ENCODE data around the gene SUGP1.

The SUGP1 gene

DNA sequence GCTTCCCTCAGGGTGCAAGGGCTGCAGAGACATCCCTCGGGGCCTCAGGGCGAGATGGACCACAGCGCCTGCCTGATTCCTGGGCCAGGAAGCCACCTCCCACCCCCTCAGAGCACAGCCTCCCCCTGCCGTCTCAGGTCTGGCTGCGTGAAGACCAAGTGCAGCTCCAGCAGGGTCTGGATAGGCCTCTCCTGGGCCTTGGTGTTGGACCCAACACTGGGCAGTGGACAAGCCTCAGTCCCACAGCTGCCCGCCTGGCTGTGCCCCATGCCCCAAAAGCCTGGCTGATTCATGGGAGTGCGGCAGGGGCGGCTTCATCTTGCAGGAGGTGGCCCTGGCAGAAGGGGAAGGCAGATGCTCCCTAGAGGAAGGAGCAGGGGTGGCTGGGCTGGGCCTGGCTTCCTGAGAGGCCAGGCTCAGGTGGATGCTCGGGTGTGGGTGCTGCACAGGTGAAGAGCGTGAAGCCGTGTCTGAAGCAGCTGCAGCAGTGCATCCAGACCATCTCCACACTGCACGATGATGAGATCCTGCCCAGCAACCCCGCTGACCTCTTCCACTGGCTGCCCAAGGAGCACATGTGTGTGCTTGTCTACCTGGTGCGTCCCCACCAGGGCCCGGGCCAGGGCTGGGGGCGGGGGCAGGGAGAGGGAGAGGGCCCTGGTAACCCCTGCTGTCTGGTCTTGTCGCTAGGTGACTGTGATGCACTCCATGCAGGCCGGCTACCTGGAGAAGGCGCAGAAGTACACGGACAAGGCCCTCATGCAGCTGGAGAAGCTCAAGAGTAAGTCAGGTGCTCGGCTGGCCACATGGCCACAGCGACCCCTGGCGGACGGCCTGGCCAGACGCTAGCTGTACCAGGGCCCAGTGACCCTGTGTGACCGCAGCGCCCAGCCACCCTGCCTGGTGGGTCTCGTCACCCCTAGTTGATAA is 22.0 kb upstream of the SUGP1 start:
- no peak for DNase-seq (ENCODE audit: low spot score)

DNA sequence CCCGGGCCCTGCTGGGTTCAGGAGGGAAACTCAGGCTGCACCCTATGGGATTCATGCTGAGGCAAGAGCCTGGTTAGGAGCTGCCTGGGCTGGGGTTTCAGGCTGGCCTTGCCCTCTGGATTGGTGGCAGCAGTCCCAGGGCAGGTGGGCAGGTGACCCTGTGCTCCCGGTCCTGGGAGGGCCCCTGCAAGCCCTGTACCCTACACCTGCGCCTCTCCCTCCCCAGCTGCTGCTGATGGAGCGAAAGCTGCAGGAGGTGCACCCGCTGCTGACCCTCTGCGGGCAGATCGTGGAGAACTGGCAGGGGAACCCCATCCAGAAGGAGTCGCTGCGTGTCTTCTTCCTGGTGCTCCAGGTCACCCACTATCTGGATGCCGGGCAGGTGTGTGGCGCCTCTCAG is 20.7 kb upstream of the SUGP1 start:
- DNase-seq (ENCODE audit: low spot score): no peak

DNA sequence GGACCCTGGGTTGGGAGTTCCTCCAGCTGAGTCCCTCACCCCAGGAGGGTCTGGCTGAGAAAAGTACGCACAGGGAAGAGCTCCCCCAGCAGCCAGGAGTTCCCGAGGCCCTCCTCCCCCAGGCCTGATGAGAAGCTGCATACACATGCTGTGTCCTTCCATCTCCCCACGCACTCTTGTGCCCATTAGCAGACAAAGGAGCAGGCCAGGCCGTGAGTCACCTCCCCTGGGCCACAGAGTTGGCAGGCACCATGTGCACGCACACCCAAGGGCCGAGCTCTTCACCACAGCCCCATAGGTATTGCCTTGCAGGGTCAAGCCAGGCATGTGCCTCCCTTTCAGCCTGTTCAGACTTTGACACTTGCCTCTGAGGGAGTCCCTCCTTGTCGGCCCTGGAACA is 17.8 kb upstream of the SUGP1 start:
- no peak for DNase-seq (ENCODE audit: low spot score)

DNA sequence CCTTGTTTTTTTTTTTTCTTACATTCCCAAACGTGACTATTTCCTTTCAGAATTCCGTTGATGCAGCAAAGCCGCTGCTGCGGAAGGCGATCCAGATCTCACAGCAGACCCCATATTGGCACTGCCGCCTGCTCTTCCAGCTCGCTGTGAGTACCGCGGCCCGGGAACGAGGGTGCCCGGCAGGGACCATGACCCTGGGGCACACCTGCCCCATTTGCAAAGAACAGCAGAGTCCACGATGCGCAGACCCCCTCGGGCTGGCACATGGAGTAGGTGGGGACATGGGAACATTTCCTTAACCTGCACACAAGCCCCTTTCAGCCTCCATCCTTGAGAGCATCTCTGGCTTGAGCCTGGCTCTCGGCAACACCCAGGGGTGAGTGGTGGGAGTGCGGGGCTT is 16.8 kb upstream of the SUGP1 start:
- no peak for DNase-seq (ENCODE audit: low spot score)

DNA sequence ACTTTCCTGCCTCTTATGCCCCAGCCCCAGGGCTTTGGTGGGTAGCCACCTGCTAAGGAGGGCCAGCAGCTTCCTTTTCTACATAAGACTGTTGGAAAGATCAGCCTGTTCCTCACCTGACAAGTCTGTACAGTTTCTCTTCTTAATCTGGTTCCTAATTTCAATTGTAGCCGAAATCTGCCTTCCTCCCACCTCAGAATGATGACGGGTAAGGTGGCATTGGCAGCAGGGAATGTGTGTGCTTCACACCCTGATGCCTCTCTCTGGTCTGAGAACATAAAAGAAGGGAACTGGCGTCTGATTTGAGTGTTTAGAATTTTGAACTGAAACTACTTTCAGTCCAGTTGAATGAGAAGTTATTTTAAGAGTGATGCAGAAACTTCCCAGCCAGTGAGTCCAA is 16.3 kb upstream of the SUGP1 start:
- DNase-seq (ENCODE audit: low spot score): no peak

DNA sequence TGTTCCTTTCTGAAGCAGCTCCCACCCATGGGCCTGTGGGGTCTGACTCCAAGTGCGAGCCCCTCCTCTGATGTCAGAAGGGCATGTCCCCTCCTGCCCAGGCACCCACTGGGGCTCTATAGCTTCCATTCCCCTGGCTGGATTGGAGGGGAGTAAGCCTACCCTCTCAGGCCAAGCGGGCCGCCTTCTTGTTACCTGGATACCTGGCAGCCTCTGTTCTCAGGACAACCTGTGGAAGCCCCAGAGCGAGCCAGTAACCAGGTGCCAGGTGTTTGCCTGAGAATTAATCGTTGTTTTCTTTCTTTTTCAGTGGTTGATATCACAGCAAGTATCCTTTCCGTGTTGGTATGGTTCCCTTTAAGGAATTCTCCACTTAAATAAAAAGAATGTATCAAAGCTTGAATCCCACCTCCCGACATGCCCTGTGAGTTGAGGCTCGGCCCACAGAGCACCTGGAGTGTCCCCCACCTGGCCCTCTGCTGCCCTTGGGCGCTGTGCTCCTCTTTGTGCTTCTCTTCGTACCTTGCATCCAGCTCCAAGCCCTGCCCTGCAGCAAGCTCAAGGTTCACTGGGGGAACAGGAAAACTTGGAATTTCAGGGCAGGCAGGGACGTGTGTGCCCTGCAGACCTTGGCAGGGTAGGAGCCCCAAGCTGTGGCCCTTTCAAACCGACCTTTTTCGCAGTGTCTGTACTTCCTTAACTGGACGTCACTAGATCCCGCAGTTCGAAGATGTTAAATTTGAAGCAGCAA is 15.3 kb upstream of the SUGP1 start:
- DNase-seq (ENCODE audit: low spot score): no peak

DNA sequence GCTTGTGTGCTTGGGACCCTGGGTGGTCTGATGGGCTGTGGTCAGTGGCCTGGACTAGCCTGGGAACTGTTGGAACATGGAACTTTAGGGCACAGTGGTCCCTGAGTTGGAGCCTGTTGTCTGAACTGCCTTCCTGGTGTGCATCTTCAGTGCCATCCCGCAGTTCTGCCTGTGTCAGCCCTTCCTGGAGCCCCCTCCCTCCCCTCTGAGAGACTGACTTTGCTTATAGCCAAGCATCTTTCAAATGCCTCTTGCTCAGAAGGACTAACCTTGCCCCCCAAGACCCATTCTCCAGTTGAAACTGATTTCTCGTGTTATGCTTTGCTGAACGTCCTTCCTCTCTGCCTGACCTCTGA is 14.7 kb upstream of the SUGP1 start:
- no peak for DNase-seq (ENCODE audit: low spot score)

DNA sequence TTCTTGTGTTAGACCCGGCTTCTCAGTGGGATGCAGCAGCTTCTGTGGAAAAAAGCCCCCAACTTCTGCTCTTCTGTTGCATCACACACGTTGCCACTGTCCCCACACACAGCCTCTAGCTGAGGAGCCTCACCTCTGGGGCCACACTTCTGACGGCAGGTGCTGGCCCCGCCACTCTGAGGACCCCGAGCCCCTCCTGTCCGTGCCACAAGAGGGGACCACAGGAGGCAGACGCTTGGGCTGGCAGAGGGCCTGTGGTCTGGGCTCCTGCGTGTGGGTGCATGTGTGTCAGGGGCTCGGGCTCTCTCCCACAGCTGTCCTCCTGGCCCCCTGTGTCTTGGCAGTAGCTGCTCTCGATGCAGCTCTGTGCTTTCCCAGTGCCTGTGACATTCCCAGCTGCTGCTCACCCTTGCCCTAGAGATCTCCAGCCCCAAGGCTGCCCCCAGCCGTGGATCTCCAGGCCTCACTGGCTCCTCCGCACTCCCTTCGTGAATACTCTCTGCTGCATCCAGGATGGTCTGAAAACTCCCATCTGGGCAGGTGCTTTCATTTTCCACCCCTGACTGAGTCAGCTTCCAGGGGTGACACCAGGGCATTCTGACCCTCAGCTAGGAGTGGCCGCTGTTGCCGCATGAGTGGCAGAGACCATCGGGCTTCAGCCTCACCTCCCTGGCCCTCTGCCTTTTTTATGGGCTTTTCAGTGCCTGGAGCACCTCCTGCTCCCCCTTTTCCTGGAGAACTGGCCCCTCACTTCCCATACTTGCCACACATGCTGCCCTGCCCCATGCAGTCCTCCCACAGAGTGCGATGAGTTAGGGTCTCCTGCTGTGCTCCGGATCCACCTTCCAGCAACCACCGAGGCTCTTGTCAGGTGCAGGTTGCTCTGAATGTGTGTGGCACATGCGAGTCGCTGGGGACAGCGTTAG is 14.0 kb upstream of the SUGP1 start:
- no peak for DNase-seq (ENCODE audit: low spot score)

DNA sequence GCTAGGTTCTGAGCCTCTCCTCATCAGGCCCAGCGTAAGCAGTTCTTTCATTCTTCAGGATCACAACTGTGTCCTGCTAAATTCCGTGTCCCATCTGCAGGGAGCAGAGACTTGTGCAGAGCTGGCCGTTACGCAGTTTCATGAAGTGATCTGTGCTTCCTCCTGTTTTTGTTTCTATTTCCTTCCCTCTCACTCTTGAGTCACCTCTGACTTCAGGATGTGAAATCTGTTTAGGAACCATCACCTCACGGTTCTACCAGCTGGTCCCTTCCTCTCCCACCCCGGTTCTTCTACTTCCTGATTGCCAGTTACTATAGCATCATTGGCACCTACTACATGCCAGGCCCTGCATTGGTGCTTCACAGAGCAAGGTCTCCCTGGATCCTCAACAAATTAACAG is 8.8 kb upstream of the SUGP1 start:
- no peak for DNase-seq (ENCODE audit: low spot score)

DNA sequence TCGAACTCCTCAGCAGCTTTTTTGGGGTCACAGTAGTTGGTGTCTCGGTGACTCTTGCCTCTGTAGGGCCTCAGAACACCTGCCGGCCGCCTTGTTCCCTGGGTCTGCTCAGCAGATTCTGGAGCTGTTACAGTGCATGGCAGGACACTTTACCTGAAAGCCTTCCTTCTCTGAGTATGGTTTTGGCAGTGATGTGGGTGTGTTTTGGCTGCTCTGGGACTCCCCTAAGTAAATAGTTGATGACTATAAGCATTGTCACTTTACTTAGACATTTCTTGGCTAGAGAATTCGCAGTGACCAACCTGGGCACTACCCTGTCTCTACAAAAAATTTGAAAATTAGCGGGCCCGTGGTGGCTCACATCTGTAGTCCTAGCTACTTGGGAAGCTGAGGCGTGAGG is 7.4 kb upstream of the SUGP1 start:
- DNase-seq (ENCODE audit: low spot score): no peak

DNA sequence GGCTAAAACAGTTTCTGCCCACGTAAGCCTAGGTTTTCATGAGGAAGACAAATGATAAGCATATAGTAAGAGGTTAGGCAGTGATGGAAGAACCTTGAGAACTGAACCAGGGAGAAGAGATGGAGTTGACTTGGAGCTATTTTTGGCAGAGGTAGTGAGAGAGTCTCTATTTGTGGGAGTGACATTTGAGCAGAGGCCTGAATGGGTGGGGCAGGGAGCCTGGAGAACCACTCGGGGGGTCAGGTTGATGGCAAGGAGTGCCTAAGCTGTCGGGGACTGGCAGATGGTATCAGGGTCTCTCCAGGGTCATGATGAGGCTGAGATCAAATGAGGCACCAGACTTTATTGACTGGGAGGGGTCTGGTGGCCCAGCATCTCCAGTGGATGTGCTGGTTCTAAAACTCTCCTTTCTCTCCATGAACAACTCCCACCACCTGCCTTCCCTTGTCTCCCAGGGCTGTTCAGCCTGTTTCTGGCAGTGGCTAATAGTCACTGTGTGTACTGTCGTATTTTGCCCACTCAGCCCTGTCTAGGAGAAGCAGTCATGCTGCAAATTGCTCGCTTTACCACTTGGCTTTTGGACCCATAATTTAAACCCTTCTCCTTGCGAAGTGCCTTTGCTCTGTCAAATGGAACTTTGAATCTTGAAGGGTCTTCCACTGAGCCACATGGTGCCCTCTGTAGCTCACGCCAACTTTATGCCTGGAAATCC is 3.9 kb upstream of the SUGP1 start:
- no peak for DNase-seq (ENCODE audit: low spot score)

DNA sequence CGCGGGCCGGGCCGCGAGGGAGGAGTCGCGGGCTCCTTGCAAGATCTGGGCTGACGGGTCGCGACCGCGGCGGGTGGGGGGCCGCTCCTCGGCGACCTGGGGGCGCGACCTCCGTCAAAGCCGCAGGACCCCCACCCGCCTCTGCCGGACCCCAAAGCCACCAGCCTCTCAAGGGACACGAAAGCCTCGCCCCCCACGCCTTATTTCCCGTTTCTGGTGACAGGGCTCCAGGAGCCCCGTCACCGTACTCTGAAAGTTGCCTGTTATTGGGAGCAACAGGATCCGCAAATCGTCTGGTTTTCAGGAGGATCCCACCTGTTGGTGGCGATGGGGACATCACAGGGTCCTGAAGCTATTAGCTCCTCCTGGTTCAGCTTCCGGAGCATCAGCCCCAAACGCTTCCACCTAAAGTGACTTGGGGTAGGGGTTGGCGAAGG is 850 bp upstream of the SUGP1 start:
- no peak for DNase-seq (ENCODE audit: low spot score)

DNA sequence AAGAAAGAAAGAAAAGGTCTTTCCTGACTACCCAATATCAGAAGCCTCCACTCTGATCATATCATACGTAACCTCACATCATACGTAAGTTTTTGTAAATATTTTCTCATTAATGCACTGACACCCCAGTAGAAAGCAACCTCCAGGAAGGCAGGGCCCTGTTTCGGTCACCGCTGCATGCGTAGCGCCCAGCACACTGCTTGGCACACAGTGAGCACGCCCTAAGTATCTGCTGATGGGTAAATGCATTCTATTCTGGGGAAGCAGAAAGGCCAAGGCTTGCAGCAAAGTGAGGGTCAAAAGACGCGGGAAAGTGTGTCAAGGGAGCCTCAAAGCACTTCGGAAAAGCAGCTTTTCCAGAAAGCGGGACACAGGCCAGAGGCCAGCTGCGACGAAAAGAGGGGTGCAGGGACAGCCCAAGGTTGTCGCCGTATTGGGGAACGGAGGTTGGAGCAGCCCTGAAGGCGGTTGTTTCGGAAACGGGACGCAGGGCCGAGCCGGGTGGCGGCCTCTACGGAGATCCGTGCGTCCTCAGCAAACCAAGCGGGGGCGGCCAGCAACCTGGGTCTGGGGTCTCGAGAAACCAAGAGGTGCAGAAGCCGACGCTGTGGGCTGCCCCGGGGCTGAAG is 463 bp downstream of the SUGP1 start:
- DNase-seq (ENCODE audit: low spot score): no peak

DNA sequence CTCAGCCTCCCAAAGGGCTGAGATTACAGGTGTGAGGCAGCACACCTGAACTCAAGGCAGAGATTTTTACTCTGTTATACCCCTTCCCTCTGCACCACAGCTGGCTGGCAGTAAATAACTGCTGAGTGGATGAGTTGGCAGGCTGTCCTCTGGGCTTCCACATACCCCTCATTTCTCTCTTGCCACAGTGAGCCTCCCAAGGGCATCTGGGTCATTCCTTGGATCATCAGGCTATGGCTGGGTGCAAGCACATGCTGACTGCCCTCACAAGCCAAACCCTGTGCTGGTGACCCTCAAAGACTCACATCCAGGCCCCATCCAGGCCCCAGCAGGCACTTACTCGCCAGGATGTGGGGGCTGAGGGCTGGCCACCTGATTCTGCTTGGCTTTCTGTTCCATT is 4.2 kb downstream of the SUGP1 start:
- DNase-seq (ENCODE audit: low spot score): no peak

DNA sequence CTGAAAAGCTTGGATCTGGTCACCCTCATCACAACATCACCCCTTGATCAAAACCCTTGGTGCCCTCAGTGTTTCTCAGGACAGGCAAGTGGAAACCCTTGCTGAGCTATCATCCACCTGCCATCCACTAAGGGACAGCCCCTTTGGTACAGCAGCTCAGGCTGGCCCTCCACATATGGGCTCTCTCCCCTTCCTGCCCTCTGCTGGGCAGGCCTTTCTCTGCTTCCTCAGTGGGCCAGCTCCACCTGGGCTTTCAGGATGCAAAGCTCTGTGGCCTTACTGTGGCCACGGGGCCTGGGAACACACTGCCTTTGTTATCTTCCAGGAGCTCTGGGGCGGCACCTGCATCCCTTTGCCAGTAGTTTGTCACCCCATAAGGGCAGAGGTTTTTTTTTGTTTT is 4.9 kb downstream of the SUGP1 start:
- DNase-seq (ENCODE audit: low spot score): no peak

DNA sequence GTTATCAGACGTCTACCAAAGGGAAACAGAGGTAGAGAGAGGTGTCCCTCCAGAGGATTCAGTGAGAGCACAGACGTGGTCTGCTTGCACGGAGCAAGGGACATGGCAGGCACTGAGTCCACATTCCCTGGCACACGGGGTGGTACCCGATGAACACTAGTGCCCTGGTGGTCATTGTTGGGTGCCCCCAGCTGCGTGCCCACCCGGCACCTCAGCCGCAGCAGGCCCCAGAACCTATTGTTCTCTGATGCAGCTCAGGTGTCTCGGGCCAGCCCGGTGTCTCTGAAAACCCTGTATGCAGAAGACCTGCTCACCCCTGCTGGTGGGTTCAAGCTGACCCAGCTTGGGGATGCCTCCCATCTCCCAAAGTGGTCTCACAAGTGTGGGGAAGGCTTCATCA is 11.9 kb downstream of the SUGP1 start:
- DNase-seq (ENCODE audit: low spot score): no peak

DNA sequence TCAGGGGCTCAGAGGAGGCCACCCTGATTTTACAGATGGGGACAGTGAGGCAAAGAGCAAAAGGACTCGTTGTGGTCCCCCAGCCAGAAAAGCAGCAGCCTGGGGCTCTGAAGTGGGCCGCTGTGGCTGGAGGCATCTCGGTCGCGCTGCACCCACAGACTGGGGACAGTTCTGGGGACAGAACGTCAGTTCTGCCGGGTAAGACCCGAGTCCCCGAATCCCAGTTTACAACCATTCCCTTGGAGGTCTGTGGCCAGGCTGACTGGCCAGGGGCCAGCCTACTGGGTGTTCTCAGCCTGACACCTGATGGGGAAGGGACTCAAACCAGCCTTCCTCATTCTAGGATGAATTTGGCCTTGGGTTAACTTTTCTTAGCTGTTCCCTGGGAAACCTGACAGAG is 14.1 kb downstream of the SUGP1 start:
- no peak for DNase-seq (ENCODE audit: low spot score)

DNA sequence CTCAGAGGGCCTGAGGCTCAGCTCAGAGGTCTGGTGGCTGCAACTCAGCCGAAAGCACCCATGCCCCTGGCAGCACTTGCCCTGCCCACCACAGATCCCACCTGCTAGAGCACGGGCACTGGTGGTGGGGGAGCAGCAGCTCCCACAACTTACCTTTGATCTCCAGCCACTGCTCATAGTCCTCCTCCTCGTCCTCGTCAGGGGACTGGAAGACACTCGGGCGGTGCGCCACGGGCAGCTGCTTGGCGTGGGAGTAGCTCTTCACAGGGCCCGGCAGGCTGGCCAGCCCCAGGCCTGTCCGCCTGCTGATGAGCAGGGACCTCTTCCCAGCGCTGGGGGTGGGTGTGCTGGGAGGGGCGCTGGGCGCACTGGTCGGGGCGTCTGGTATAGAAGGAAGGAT is 14.6 kb downstream of the SUGP1 start:
- no peak for DNase-seq (ENCODE audit: low spot score)

DNA sequence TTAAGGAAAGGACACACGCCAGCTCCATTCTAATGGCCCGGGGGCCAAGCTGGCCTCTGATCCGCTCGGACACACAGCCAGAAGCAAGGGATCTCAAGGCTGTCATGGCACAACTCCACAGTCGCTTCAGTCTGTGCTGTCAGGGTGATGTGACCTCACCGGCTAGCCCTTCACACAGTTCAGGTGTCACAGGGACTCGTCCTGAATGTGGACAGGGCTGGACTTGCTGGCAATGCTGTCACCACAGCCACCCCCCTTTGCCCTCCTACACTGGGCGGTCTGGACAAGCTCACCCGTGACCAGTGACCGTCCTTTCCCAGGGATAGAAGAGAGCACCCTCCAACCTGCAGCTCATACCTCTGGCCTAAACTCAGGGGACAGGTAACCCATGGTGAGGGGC is 15.2 kb downstream of the SUGP1 start:
- DNase-seq (ENCODE audit: low spot score): no peak

DNA sequence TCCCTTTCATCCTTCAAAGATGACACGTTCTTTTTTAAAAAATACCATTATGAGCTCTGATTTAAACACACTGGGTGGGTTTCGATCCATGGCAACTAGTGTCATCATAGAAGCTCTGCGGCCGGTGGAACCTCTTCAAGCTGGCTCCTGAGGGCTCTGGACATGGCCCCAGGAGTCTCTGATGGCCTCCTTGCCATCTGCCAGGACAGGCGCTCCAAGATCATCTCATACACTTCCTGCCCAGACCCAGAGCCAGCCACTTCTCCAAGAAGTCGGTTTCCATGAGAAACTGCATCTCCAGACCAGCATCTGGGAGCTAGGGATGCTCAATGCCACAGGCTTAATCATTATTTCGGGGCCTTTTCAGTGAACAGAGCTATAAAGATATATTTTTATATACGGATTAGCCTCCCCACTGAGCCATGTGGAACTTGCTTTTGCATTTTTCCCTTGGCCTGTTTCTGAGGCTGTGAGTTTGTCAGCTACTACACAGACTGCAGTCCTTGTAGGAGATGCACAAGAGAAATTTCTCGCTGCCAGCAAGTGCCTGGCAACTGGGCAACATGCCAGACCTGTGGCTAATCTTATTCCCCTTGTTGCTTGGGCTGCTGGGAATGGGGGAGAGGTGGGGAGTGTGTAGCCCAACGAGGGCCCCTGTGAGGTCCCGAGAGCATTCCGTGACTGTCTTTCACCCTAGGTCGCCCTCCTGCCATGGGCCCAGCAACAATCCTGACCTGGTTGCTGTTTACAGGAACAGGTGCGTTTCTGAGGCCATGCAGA is 15.9 kb downstream of the SUGP1 start:
- DNase-seq (ENCODE audit: low spot score): no peak

DNA sequence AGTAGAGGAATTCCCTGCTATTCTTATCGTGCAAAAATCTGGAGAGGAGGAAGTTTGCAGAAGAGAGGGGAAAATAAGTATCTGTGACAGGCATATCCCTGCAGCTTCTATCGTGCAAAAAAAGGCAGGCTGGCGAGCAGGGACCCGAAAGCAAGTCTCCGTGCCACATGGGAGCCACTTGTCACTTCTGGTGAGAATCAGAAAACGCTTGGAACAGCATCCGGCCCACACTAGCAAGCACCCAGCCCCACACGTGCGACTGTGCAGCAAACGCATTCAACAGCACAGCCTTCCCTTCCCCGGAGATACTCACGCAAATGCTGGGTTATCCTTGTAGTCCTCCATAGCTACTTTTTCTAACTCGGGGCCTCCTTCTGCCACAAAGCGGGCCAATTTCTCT is 16.9 kb downstream of the SUGP1 start:
- no peak for DNase-seq (ENCODE audit: low spot score)
